HG02763 (cell line): ENCODE results near the gene DAAM2.

Experiments
- ATAC-seq: cut with Tn5 transposase; IDR thresholded peaks from one replicate; pipeline ENCODE4 v1.9.1; 2021; ENCODE audit warnings: mild to moderate bottlenecking, moderate library complexity; ENCODE audit not compliant: unreplicated experiment

The DAAM2 gene

GRCh38 chr6:39904946-39905639 lies 112.9 kb downstream of the DAAM2 start:
- ATAC-seq = no peak

- no peak for ATAC-seq
Measured at GRCh38 chr6:39905640-39905975, 113.4 kb downstream of the DAAM2 start.

- ATAC-seq = no peak
Measured at GRCh38 chr6:39906318-39906761, 114.2 kb downstream of the DAAM2 start.

- no peak for ATAC-seq
Measured at GRCh38 chr6:39907871-39908575, 115.8 kb downstream of the DAAM2 start.

GRCh38 chr6:39908838-39909583 lies 116.8 kb downstream of the DAAM2 start:
- no peak for ATAC-seq

GRCh38 chr6:39909701-39910100 lies 117.5 kb downstream of the DAAM2 start:
- no peak for ATAC-seq

GRCh38 chr6:39910164-39910563 lies 118.0 kb downstream of the DAAM2 start:
- no peak for ATAC-seq

GRCh38 chr6:39910744-39911143 lies 118.6 kb downstream of the DAAM2 start:
- ATAC-seq = no peak

GRCh38 chr6:39911513-39912125 lies 119.4 kb downstream of the DAAM2 start:
- no peak for ATAC-seq

GRCh38 chr6:39912446-39912845 lies 120.3 kb downstream of the DAAM2 start:
- no peak for ATAC-seq

GRCh38 chr6:39913391-39913916 lies 121.3 kb downstream of the DAAM2 start:
- ATAC-seq = no peak

GRCh38 chr6:39914239-39914638 lies 122.1 kb downstream of the DAAM2 start:
- no peak for ATAC-seq

GRCh38 chr6:39915866-39916265 lies 123.7 kb downstream of the DAAM2 start:
- ATAC-seq = no peak

GRCh38 chr6:39917329-39917728 lies 125.2 kb downstream of the DAAM2 start:
- ATAC-seq = no peak

- ATAC-seq = no peak
Measured at GRCh38 chr6:39917981-39918380, 125.8 kb downstream of the DAAM2 start.

GRCh38 chr6:39918831-39919230 lies 126.7 kb downstream of the DAAM2 start:
- ATAC-seq = no peak

- ATAC-seq = no peak
Measured at GRCh38 chr6:39920157-39920556, 128.0 kb downstream of the DAAM2 start.

GRCh38 chr6:39922821-39923220 lies 130.6 kb downstream of the DAAM2 start:
- ATAC-seq = no peak

- no peak for ATAC-seq
Measured at GRCh38 chr6:39923394-39923793, 131.2 kb downstream of the DAAM2 start.

GRCh38 chr6:39923861-39924260 lies 131.7 kb downstream of the DAAM2 start:
- no peak for ATAC-seq

- no peak for ATAC-seq
Measured at GRCh38 chr6:39924283-39924682, 132.1 kb downstream of the DAAM2 start.
